HL-60 (cell line): ENCODE data around the gene ORM2.

Experiments
- TF ChIP-seq, protein P1 (sequence below): IDR thresholded peaks from one replicate; pipeline ENCODE4 v1.5.1; 2011; ENCODE audit warnings: low read length, control low read depth, inconsistent platforms; ENCODE audit not compliant: insufficient read depth
- TF ChIP-seq, protein P2 (sequence below): IDR thresholded peaks from 2 replicates; pipeline ENCODE4 v1.6.1; 2012; ENCODE audit warnings: low read depth; ENCODE audit not compliant: insufficient replicate concordance

DNA sequence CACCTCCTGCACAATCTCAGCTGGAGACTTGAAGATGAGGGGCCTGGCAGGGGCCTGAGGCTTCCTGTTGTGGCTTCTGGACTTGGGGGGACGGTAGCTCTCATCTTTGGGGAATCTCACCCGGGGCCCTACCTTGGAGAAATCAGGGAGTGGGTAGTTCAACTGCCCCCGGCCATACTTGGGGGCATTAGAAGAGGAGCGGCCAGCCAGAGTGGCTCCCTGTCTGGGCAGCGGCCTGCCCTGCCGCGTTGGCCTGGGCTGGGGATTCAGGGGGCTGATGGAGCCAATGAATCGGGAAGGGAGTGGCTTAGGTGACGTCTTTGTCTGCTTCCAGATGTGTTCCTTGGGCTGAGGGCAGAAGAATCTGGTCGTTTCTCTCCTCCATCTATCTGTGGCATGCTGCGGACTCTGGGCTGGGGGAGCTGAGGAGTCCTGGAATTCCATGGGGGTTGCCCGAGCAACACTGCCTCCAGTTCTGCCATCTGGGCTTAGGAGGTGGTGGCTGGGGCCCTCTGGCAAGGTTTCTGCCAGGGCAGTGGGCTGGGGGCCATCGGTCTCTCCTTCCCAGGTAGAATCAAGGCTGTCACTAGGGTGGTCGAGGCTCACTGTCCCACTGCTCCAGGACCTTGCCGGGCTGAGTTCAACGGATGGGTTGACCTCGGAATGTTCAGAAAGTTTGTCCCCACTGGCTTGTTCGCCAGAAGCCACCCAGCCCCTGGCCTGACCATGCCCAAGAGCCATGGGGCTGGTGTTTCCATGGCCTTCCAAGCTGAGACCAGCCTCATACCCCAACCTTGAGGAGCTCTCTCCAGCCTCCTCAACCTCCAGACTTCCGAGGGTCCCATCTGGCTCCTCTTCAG lies 47.1 kb downstream of the ORM2 start:
- TF ChIP-seq, protein P1, sequence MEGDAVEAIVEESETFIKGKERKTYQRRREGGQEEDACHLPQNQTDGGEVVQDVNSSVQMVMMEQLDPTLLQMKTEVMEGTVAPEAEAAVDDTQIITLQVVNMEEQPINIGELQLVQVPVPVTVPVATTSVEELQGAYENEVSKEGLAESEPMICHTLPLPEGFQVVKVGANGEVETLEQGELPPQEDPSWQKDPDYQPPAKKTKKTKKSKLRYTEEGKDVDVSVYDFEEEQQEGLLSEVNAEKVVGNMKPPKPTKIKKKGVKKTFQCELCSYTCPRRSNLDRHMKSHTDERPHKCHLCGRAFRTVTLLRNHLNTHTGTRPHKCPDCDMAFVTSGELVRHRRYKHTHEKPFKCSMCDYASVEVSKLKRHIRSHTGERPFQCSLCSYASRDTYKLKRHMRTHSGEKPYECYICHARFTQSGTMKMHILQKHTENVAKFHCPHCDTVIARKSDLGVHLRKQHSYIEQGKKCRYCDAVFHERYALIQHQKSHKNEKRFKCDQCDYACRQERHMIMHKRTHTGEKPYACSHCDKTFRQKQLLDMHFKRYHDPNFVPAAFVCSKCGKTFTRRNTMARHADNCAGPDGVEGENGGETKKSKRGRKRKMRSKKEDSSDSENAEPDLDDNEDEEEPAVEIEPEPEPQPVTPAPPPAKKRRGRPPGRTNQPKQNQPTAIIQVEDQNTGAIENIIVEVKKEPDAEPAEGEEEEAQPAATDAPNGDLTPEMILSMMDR = no peak
- TF ChIP-seq, protein P2, sequence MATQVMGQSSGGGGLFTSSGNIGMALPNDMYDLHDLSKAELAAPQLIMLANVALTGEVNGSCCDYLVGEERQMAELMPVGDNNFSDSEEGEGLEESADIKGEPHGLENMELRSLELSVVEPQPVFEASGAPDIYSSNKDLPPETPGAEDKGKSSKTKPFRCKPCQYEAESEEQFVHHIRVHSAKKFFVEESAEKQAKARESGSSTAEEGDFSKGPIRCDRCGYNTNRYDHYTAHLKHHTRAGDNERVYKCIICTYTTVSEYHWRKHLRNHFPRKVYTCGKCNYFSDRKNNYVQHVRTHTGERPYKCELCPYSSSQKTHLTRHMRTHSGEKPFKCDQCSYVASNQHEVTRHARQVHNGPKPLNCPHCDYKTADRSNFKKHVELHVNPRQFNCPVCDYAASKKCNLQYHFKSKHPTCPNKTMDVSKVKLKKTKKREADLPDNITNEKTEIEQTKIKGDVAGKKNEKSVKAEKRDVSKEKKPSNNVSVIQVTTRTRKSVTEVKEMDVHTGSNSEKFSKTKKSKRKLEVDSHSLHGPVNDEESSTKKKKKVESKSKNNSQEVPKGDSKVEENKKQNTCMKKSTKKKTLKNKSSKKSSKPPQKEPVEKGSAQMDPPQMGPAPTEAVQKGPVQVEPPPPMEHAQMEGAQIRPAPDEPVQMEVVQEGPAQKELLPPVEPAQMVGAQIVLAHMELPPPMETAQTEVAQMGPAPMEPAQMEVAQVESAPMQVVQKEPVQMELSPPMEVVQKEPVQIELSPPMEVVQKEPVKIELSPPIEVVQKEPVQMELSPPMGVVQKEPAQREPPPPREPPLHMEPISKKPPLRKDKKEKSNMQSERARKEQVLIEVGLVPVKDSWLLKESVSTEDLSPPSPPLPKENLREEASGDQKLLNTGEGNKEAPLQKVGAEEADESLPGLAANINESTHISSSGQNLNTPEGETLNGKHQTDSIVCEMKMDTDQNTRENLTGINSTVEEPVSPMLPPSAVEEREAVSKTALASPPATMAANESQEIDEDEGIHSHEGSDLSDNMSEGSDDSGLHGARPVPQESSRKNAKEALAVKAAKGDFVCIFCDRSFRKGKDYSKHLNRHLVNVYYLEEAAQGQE = no peak
